Thoracic aorta (tissue), 2 donors: ENCODE data around the gene BCAN. TPM values are rescaled to one million over a fixed set of nuclear protein-coding genes. Genes with fewer than 3 reads are reported as not detected.

Experiments used
- ATAC-seq: fragments of 150-250 bp; one replicate; pipeline ENCODE4 v1.8.0; 2017; ENCODE audit warnings: low read depth; ENCODE audit not compliant: insufficient number of reproducible peaks, low FRiP score
- DNase-seq: peaks from one replicate; pipeline ENCODE4 v3.0.0-alpha.2; 2020; ENCODE audit warnings: low spot score
- H3K27ac ChIP-seq, 2 donors: fragments of 200-600 bp; sonication (generic); 1 replicate in 1 of 2; 2 replicates in 1 of 2; pipeline ENCODE4 v1.5.1; 2016; ENCODE audit warnings: mild to moderate bottlenecking in 2 of 2, moderate library complexity in 2 of 2
- H3K27me3 ChIP-seq: fragments of 200-600 bp; sonication (generic); replicated peaks from 2 replicates; pipeline ENCODE4 v1.6.0; 2016; ENCODE audit warnings: mild to moderate bottlenecking; ENCODE audit not compliant: insufficient read depth
- H3K36me3 ChIP-seq: fragments of 200-600 bp; sonication (generic); one replicate; pipeline ENCODE4 v1.5.1; 2016
- H3K4me1 ChIP-seq, 2 donors: fragments of 200-600 bp; sonication (generic); 1 replicate in 1 of 2; 2 replicates in 1 of 2; pipeline versions ENCODE4 v1.5.1 to v1.6.0; 2016; ENCODE audit warnings: low read depth in 2 of 2, mild to moderate bottlenecking in 1 of 2; ENCODE audit not compliant: control insufficient read depth in 1 of 2
- H3K4me3 ChIP-seq: fragments of 200-600 bp; sonication (generic); 2 replicates; pipeline ENCODE4 v1.5.1; 2016; ENCODE audit warnings: mild to moderate bottlenecking
- H3K9me3 ChIP-seq: fragments of 200-600 bp; sonication (generic); 2 replicates; pipeline ENCODE4 v1.5.1; 2016
- CTCF ChIP-seq: fragments of 200-600 bp; sonication (generic); IDR thresholded peaks from one replicate; pipeline ENCODE4 v1.5.1; 2019; ENCODE audit warnings: antibody characterized with exemption
- total RNA-seq, 2 donors: library from RNA; depleted of rRNA; stranded (reverse); fragments of >200 nt; gene quantifications; one replicate each; pipeline versions ENCODE4 v1.1.0 to v1.2.3, GENCODE V29; 2016

The BCAN gene
- total RNA-seq, 2 donors from 2014 or later = 0.54 to 0.99 TPM

GRCh38 chr1:156670359-156670758 lies 28.4 kb downstream of the BCAN start:
- no peak for DNase-seq
- Histone ChIP-seq H3K4me3 (no peak overlapping the region), H3K36me3 (peaks cover 4% of the 10 kb centered on the region), H3K27ac (no peak overlapping the region), H3K27me3 (no peaks in the 10 kb centered on the region), H3K4me1 (peaks cover 4 to 37% of the 10 kb centered on the region in 2 donors), H3K9me3 (no peaks in the 10 kb centered on the region)
- no peak for TF ChIP-seq CTCF
- ATAC-seq = no peak

GRCh38 chr1:156670791-156671190 lies 28.9 kb downstream of the BCAN start:
- Histone ChIP-seq H3K36me3 (peaks cover 4% of the 10 kb centered on the region), H3K27ac (no peak overlapping the region)

GRCh38 chr1:156671804-156672203 lies 29.9 kb downstream of the BCAN start:
- TF ChIP-seq CTCF = no peak
- no peaks in the 10 kb centered on the region for H3K27me3 ChIP-seq
- H3K36me3 ChIP-seq = peaks cover 4% of the 10 kb centered on the region
- no peaks in the 10 kb centered on the region for H3K9me3 ChIP-seq
- H3K27ac ChIP-seq = no peak overlapping the region
- H3K4me3 ChIP-seq = no peak overlapping the region
- ATAC-seq (no peak), DNase-seq (no peak)
- peaks cover 6 to 44% of the 10 kb centered on the region in 2 donors for H3K4me1 ChIP-seq

More at GRCh38 chr1:156670791-156671190, 28.9 kb downstream of the BCAN start:
- no peak for DNase-seq
- Histone ChIP-seq H3K4me3 (no peak overlapping the region), H3K4me1 (peaks cover 3 to 37% of the 10 kb centered on the region in 2 donors), H3K27me3 (no peaks in the 10 kb centered on the region), H3K9me3 (no peaks in the 10 kb centered on the region)
- no peak for TF ChIP-seq CTCF
- ATAC-seq = no peak

- DNase-seq = no peak
- ATAC-seq = no peak
- Histone ChIP-seq H3K9me3 (no peaks in the 10 kb centered on the region), H3K36me3 (peaks cover 4% of the 10 kb centered on the region), H3K27me3 (no peaks in the 10 kb centered on the region), H3K4me1 (peaks cover 12 to 39% of the 10 kb centered on the region in 2 donors), H3K4me3 (no peak overlapping the region), H3K27ac (no peak overlapping the region)
- TF ChIP-seq CTCF = no peak
Measured at GRCh38 chr1:156673387-156674121, 31.6 kb downstream of the BCAN start.

- DNase-seq (no peak), ATAC-seq (no peak)
- Histone ChIP-seq H3K9me3 (no peaks in the 10 kb centered on the region), H3K4me3 (peak overlapping the region; percentile 78), H3K27me3 (no peaks in the 10 kb centered on the region), H3K27ac (peak overlapping the region; percentile 39 to 73), H3K36me3 (peaks cover 4% of the 10 kb centered on the region), H3K4me1 (peaks cover 12 to 39% of the 10 kb centered on the region in 2 donors)
- no peak for TF ChIP-seq CTCF
Measured at GRCh38 chr1:156675210-156676113, 33.5 kb downstream of the BCAN start.
